ENCODE measurements around the gene CTSD. TPM values are rescaled to one million over a fixed set of nuclear protein-coding genes. Genes with fewer than 3 reads are reported as not detected.

CTSD gene
- total RNA-seq, 1 experiment from 2014 or later: 158 TPM

- no peaks in the 10 kb centered on the region for H3K79me2 ChIP-seq (ENCODE audit: insufficient read depth, low read length)
- no peaks in the 10 kb centered on the region for H3K4me1 Mint-ChIP-seq
- H3K9me3 ChIP-seq (ENCODE audit: control insufficient read depth, low read depth, low read length): no peaks in the 10 kb centered on the region
- no peak overlapping the region for H3K4me2 ChIP-seq (ENCODE audit: insufficient read depth, insufficient read length, low read length)
- H3K23me2 ChIP-seq (ENCODE audit: insufficient read length, low read depth, low read length, poor library complexity, severe bottlenecking): no peaks in the 10 kb centered on the region
- H3K18ac ChIP-seq (ENCODE audit: insufficient read length, low read depth, low read length): no peak overlapping the region
- H3K27me3 Mint-ChIP-seq (ENCODE audit: low read depth): peaks cover 50% of the 10 kb centered on the region
- H4K20me1 ChIP-seq (ENCODE audit: control insufficient read depth, insufficient read depth, insufficient read length): peaks cover 3% of the 10 kb centered on the region
- H4K91ac ChIP-seq (ENCODE audit: insufficient read length, low read depth, low read length): no peak overlapping the region
- H4K8ac ChIP-seq (replicated peaks; ENCODE audit: insufficient read length, low read depth, low read length): no peak overlapping the region
- TF ChIP-seq CTCF (conservative IDR thresholded peaks at IDR 0.05): no peak
- H3K27ac Mint-ChIP-seq: no peak overlapping the region
- no peak overlapping the region for H2BK12ac ChIP-seq (ENCODE audit: insufficient read length, low read depth, low read length)
- H3K56ac ChIP-seq (ENCODE audit: insufficient read length, low read depth, low read length): no peak overlapping the region
- no peaks in the 10 kb centered on the region; the same call in 1 of the 2 replicates for H3K27me3 ChIP-seq (ENCODE audit: insufficient read depth, low read length)
- no peaks in the 10 kb centered on the region for H3K4me1 ChIP-seq (ENCODE audit: insufficient read depth, low read length)
- no peak overlapping the region for H3K4me3 Mint-ChIP-seq
- H3K4ac ChIP-seq (ENCODE audit: low read depth, low read length): no peak overlapping the region
- no peak overlapping the region for H3K23ac ChIP-seq (ENCODE audit: insufficient read length, low read depth, low read length)
- H2BK20ac ChIP-seq (ENCODE audit: low read depth, low read length, poor library complexity, severe bottlenecking): no peak overlapping the region
- H2BK5ac ChIP-seq (ENCODE audit: insufficient read length, low read length): no peak overlapping the region
- WGBS (ENCODE audit: extremely low coverage, insufficient read length, low lambda C conversion rate): no CpG with 5 or more reads among the region's 10 CpGs
- H2BK120ac ChIP-seq (ENCODE audit: low read depth, low read length, poor library complexity, severe bottlenecking): no peak overlapping the region
- no peaks in the 10 kb centered on the region; a peak in 1 of 7 replicates for H3K36me3 Mint-ChIP-seq (ENCODE audit: insufficient read depth in 1 of 3, low read depth in 3 of 3)
- DNase-seq: no peak
- H4K5ac ChIP-seq (ENCODE audit: insufficient read length, low read depth, low read length): no peak overlapping the region
- no peak overlapping the region for H3K27ac ChIP-seq (ENCODE audit: insufficient read length, low read depth, low read length)
- no peak overlapping the region for H3T11ph ChIP-seq (ENCODE audit: low read length)
- H3K79me1 ChIP-seq (ENCODE audit: insufficient read depth, low read depth, low read length, poor library complexity, severe bottlenecking): no peaks in the 10 kb centered on the region
- no peak overlapping the region for H2BK15ac ChIP-seq (ENCODE audit: low read depth, low read length)
- H2AFZ ChIP-seq (ENCODE audit: low read length): no peak overlapping the region
- H2AK5ac ChIP-seq (ENCODE audit: insufficient read length, low read length): no peak overlapping the region
- H3K9me3 Mint-ChIP-seq: peaks cover 6 to 10% of the 10 kb centered on the region in 2 experiments
- no peak overlapping the region for H3K14ac ChIP-seq (ENCODE audit: insufficient read depth, low read length)
- no peak overlapping the region for H3K9ac ChIP-seq (ENCODE audit: extremely low read depth, insufficient read length, low read length)
Observed at GRCh38 chr11:1738380-1738779, 25.3 kb downstream of the CTSD start.
